OCI-LY7 (cell line): ENCODE data around the gene HTR3A. TPM values are rescaled to one million over a fixed set of nuclear protein-coding genes. Genes with fewer than 3 reads are reported as not detected.

Experiments
- BruUV-seq: library from RNA; stranded (reverse); fragments of 400-500 nt; replicated peaks from 2 replicates; lab custom pipeline; 2021; lab: Mats Ljungman, UMichigan
- CTCF ChIA-PET: fragments of 300-600 bp; sonication (Branson Sonifier 250); formaldehyde crosslinking; loops from one replicate; lab custom pipeline; 2022; ENCODE audit warnings: antibody characterized with exemption; ENCODE audit not compliant: unreplicated experiment; lab: Charles Lee
- POLR2A ChIA-PET: fragments of 300-600 bp; sonication (Branson Sonifier 250); formaldehyde crosslinking; loops from one replicate; lab custom pipeline; 2022; ENCODE audit warnings: antibody characterized with exemption; lab: Charles Lee
- DNase-seq: peaks from one replicate; pipeline ENCODE4 v3.0.0-alpha.2; 2015; ENCODE audit warnings: low spot score
- H2AFZ ChIP-seq: fragments of 200-600 bp; sonication (generic), shearing (Covaris generic); 2 replicates; pipeline ENCODE4 v1.6.1; 2014; ENCODE audit warnings: mild to moderate bottlenecking, antibody characterized with exemption, low read length, moderate library complexity
- H3K27ac ChIP-seq: fragments of 200-600 bp; sonication (generic); 2 replicates; pipeline ENCODE4 v1.5.1; 2014; ENCODE audit warnings: mixed run types, low read depth, mild to moderate bottlenecking, moderate library complexity, low read length, inconsistent platforms; ENCODE audit not compliant: poor library complexity, severe bottlenecking
- H3K36me3 ChIP-seq: fragments of 200-600 bp; sonication (generic); 2 replicates; pipeline ENCODE4 v1.6.1; 2014; ENCODE audit warnings: mild to moderate bottlenecking, antibody characterized with exemption, low read length, moderate library complexity, mixed read lengths; ENCODE audit not compliant: insufficient read depth
- H3K4me1 ChIP-seq: fragments of 200-600 bp; sonication (generic); 2 replicates; pipeline ENCODE4 v1.5.1; 2014; ENCODE audit warnings: mild to moderate bottlenecking, low read length; ENCODE audit not compliant: insufficient read depth, poor library complexity, severe bottlenecking
- H3K4me2 ChIP-seq: fragments of 200-600 bp; sonication (generic); 2 replicates; pipeline ENCODE4 v1.6.1; 2014; ENCODE audit warnings: mild to moderate bottlenecking, low read length
- H3K4me3 ChIP-seq: fragments of 200-600 bp; sonication (generic); 2 replicates; pipeline ENCODE4 v1.5.1; 2014; ENCODE audit warnings: mild to moderate bottlenecking, low read depth, low read length; ENCODE audit not compliant: poor library complexity, severe bottlenecking
- H3K79me2 ChIP-seq: fragments of 200-600 bp; sonication (generic); 2 replicates; pipeline ENCODE4 v1.6.1; 2016; ENCODE audit warnings: low read depth, mild to moderate bottlenecking, low read length, moderate library complexity, mixed read lengths; ENCODE audit not compliant: insufficient read depth
- H3K9me2 ChIP-seq: fragments of 200-600 bp; sonication (generic); 2 replicates; pipeline ENCODE4 v1.6.1; 2016; ENCODE audit warnings: mild to moderate bottlenecking, low read length, mixed read lengths; ENCODE audit not compliant: insufficient read depth
- H3K9me3 ChIP-seq: fragments of 200-600 bp; sonication (generic); 2 replicates; pipeline ENCODE4 v1.6.1; 2014; ENCODE audit warnings: mild to moderate bottlenecking, mixed run types, low read length, mixed read lengths
- H4K20me1 ChIP-seq: fragments of 200-600 bp; sonication (generic); 2 replicates; pipeline ENCODE4 v1.6.1; 2014; ENCODE audit warnings: mild to moderate bottlenecking, antibody characterized with exemption, low read length, moderate library complexity, mixed read lengths; ENCODE audit not compliant: insufficient read depth
- EZH2phosphoT487 ChIP-seq: fragments of 200-600 bp; sonication (generic); IDR thresholded peaks from 2 replicates; pipeline ENCODE4 v1.6.1; 2018; ENCODE audit warnings: low read depth, borderline replicate concordance, mild to moderate bottlenecking, mixed run types, antibody characterized with exemption, low read length, moderate library complexity, mixed read lengths
- intact Hi-C: fragments of 100-400 bp; cut with micrococcal nuclease; formaldehyde crosslinking; loops from one replicate; pipeline ENCODE4 v1.10.0; 2022; ENCODE audit not compliant: unreplicated experiment
- total RNA-seq, 2 experiments: library from RNA; depleted of rRNA in 1 of 2; stranded (reverse); fragments of >200 nt in 1 of 2; shearing (Covaris generic) in 1 of 2; gene quantifications; 2 replicates each; pipeline ENCODE4 v1.2.3, GENCODE V29; 2014 to 2022
- TF ChIP-seq, protein P1 (sequence below): fragments of 200-600 bp; sonication (generic); conservative IDR thresholded peaks from 2 replicates; pipeline ENCODE4 v1.5.1; 2014; ENCODE audit warnings: mild to moderate bottlenecking, antibody characterized with exemption, low read length, moderate library complexity, mixed read lengths

Gene HTR3A
- total RNA-seq, 2 experiments from 2014 or later: not detected

DNA sequence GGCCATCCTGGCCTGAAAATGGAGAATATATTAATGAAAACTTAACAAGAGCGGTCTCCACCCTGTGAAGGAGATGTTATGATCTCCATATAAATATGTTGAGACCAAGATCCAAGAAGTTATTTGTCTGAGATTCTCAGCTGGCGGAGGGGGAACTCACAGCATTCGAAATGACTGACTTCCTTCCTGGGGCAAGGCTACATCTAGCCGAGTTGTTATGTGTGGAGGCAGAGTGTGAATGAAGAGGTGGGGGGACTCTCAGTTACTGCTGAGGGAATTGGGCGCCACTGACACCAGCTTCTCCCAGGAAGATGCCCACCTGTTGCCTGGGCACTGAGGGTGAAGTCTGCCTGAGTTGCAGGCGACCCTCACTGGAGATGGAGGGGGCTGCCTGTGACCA is 5.9 kb downstream of the HTR3A start:
- no peak for DNase-seq
- ChIA-PET POLR2A (no interaction called here), CTCF (no interaction called here)
- Histone ChIP-seq H3K4me2 (no peak overlapping the region), H3K79me2 (no peaks in the 10 kb centered on the region), H3K36me3 (no peaks in the 10 kb centered on the region), H4K20me1 (no peaks in the 10 kb centered on the region), H3K4me1 (peaks cover 28% of the 10 kb centered on the region), H2AFZ (no peak overlapping the region), H3K9me3 (no peaks in the 10 kb centered on the region), H3K9me2 (no peaks in the 10 kb centered on the region), H3K27ac (no peak overlapping the region), H3K4me3 (no peak overlapping the region)
- TF ChIP-seq EZH2phosphoT487: no peak
- TF ChIP-seq, protein P1, sequence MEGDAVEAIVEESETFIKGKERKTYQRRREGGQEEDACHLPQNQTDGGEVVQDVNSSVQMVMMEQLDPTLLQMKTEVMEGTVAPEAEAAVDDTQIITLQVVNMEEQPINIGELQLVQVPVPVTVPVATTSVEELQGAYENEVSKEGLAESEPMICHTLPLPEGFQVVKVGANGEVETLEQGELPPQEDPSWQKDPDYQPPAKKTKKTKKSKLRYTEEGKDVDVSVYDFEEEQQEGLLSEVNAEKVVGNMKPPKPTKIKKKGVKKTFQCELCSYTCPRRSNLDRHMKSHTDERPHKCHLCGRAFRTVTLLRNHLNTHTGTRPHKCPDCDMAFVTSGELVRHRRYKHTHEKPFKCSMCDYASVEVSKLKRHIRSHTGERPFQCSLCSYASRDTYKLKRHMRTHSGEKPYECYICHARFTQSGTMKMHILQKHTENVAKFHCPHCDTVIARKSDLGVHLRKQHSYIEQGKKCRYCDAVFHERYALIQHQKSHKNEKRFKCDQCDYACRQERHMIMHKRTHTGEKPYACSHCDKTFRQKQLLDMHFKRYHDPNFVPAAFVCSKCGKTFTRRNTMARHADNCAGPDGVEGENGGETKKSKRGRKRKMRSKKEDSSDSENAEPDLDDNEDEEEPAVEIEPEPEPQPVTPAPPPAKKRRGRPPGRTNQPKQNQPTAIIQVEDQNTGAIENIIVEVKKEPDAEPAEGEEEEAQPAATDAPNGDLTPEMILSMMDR: no peak
- no TSS peak for BruUV-seq
- intact Hi-C loops: no loop called here

DNA sequence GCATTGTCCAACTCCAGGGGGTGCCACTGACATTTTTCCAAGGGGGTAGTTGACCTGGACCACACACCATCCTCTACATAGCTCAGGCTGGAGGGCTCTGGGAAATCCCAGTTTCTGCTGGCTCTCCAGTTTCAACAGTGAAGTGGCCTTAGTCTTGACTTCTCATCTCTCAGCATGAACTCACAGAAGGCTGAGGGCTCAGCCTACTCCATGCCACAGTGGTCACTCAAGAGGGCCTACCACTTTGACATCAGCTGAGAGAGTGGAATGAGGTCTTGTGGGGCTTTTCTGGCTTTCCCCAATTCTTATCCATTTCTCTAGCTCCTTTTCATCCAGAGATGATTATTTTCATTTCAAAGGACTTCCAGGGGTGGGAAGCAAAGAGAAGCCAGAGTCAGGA is 7.4 kb downstream of the HTR3A start:
- Histone ChIP-seq H2AFZ (no peak overlapping the region), H3K4me3 (no peak overlapping the region), H3K9me3 (no peaks in the 10 kb centered on the region), H3K79me2 (no peaks in the 10 kb centered on the region), H3K27ac (no peak overlapping the region), H3K9me2 (no peaks in the 10 kb centered on the region), H3K4me2 (no peak overlapping the region), H3K4me1 (peaks cover 16% of the 10 kb centered on the region), H3K36me3 (no peaks in the 10 kb centered on the region), H4K20me1 (no peaks in the 10 kb centered on the region)
- no TSS peak for BruUV-seq
- no peak for DNase-seq
- ChIA-PET POLR2A (no interaction called here), CTCF (no interaction called here)
- intact Hi-C loops: no loop called here
- TF ChIP-seq, protein P1: no peak
- no peak for TF ChIP-seq EZH2phosphoT487

DNA sequence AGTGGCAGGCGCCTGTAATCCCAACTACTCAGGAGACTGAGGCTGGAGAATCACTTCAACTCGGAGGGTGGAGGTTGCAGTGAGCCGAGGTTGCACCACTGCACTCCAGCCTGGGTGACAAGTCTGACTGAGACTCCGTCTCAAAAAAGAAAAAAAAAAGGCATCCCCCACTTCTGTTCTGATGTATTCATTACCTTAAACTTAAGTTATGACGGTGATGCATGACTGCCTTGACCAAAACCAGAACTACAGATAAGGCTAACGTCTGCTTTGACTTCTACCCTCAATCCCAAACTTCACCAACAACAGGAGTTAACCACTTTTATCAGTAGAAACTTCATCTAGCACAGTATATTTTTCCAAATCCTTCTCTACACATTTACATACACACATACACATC is 9.9 kb downstream of the HTR3A start:
- POLR2A ChIA-PET: interaction anchor here (0.8 kb wide), 1 partner anchor 13 kb away, joined by 3 read pairs; no protein-coding TSS in a partner anchor

More for the DNA sequence above, 9.9 kb downstream of the HTR3A start:
- Histone ChIP-seq H3K9me3 (no peaks in the 10 kb centered on the region), H3K27ac (no peak overlapping the region), H3K79me2 (no peaks in the 10 kb centered on the region), H3K9me2 (no peaks in the 10 kb centered on the region), H4K20me1 (no peaks in the 10 kb centered on the region), H3K4me3 (no peak overlapping the region), H3K36me3 (no peaks in the 10 kb centered on the region), H3K4me1 (no peaks in the 10 kb centered on the region), H2AFZ (no peak overlapping the region), H3K4me2 (no peak overlapping the region)
- CTCF ChIA-PET: no interaction called here
- intact Hi-C loops: no loop called here
- TF ChIP-seq, protein P1: no peak
- no peak for TF ChIP-seq EZH2phosphoT487
- BruUV-seq: no TSS peak
- DNase-seq: no peak
